HG03196 (cell line): Measurements from ENCODE around the gene SPRED3.
"Not testable (repeated sequence)": the region's sequence is repeated elsewhere in the genome, so short reads cannot be mapped to it uniquely, and the experiment has no call there.

Experiments used
- ATAC-seq: cut with Tn5 transposase; IDR thresholded peaks from one replicate; pipeline ENCODE4 v1.9.1; 2021; ENCODE audit not compliant: unreplicated experiment

Gene SPRED3

DNA sequence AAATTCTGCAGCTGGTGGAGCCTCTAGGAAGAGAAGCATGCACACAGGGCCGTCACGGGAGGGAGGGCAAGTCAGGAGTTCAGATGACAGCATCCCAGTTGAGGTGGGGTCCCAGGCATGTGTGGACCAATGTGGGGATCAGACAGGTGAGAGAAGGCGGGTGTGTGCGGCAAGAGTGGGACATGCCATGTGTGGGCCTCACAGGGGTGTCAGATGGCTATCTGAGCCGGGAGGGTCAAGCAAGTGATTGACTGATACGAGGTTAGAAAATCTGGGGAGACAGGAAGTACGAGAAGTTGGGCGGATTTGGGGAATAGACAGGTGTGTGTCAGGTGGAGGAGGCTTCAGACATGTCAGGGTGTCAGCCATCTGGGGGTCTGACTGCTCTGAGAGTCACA, 28.6 kb downstream of the SPRED3 start:
- no peak for ATAC-seq

DNA sequence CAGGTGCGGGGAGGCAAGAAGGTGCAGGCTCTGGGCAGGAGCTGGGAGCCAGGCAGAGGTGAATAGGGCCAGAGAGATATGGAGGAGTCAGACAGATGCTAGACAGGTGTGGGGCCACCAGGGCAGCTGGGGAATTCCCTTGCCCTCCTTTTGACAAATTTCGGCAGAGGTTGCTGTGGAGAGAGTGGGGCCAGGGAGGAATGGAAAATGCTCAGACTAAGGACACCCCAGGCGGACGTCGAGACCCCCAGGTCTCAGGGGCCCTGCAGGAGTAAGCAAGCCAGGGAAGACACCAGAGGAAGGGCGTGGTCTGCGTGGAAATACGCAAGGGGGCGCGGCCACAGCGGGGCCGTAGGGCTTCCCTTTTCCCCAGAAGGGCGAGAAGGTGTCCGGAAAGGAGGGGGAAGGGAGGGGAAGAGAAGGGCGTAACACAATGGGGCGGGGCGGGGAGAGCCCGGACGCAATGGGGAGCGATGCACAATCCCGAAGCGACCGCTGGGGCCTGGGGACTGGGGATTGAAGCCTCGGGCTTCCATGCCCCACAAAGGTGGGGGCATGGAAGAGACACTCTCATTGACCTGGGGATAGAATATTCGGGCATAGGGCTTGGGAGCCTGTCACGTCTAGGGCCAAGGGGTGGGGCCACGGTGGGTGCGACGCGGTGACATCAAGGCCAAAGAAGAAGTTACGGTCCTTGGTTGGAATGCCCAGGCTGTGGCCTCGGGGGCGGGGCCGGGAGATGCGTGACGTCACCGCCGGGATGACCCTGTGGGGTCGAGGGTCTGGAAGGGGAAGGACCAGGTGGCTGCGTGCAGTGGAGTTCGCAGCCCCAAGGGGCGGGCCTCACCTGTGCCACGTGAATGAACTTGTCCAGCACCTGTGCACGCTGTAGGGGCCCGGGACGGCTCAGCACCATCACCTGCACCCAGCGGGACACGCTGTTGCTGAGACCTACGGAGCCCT, 29.3 kb downstream of the SPRED3 start:
- ATAC-seq, result no peak

DNA sequence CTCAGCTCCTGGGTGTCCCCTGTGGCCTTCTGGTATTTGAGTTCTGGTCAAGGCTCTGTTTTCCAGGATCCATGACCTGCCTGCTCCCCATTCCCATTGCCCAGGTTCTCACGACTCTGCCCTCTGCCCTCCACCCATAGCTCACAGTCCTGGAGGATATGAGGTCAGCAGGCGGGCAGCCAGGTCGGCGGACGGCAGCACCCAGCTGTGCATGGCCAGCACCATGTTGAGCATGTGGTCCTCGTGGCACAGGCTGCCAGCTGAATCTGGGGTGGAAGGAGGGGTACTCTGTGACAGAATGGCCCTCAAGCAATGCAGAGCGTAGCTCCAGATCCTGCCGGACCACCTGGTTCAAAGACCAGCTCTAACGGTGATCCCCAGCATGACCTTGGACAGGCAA, 32.4 kb downstream of the SPRED3 start:
- ATAC-seq, result no peak

DNA sequence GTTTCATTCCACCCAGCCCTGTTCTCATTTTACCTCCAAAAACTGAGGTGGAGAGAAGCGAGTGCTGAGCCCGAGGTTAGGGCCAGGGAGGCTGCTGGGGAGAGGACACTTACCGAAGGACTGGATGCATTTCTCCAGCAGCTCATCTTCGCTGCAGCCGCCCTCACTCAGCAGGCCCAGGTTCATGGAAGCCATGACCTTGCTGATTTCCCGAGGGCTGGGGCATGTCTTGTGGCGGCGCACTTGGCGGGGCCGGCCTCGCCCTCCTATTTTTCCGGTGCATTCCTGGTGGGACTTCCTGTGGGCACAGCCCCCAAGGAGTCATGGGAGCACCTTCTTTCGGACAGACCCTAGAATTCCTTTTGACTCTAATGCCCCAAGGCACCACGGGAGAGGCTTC, 33.4 kb downstream of the SPRED3 start:
- ATAC-seq, result no peak

DNA sequence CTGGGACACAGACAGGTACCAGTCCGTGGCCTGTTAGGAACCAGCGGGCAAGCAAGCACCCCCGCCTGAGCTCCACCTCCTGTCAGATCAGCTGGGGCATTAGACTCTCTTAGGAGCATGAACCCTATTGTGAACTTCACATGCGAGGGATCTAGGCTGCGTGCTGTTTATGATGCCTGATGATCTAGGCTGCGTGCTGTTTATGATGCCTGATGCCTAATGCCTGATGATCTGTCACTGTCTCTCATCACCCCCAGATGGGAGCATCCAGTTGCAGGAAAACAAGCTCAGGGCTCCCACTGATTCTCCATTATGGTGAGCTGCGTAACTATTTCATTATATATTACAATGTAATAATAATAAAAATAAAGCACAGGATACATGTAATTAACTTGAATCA, 33.9 kb downstream of the SPRED3 start:
- no peak for ATAC-seq

DNA sequence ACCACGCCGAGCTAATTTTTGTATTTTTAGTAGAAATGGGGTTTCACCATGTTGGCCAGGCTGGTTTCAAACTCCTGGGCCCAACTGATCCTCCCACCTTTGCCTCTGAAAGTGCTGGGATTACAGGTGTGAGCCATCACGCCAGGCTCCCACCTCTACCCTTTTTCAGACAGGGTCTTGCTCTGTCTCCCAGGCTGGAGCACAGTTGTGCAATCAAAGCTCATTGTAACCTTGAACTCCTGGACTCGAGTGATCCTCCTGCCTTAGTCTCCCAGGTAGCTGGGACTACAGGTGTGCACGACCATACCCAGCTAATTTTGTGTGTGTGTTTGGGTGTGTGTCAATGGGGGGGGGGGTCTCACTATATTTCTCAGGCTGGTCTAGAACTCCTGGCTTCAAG, 35.8 kb downstream of the SPRED3 start:
- no peak for ATAC-seq

DNA sequence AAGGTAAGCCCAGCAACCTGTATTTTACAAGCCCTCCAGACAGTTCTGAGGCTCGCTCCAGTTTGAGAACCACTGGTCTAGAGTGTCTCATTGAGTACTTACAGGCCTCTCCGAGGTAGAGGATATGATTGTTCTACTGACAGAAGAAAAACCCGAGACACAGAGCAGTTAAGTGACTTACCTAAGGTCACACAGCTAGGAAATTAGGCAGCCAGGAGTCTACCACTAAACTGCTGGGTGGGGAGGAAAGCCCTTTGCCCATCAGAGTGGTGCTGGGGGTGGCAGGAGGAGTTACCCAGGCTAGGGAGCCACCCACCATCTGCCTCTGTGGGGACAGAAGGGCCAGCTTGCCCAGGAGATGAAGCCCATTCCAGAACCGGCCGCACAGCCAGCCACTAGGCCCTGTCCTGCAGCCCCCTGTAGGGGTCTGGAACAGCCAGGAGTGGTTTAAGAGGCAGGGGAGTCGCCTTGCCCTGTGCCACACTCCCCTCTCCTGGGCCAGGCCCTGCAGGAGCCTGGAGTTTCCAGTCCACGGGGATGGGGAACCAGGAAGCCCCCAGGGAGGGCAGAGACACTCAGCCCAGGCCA, 36.8 kb downstream of the SPRED3 start:
- no peak for ATAC-seq

DNA sequence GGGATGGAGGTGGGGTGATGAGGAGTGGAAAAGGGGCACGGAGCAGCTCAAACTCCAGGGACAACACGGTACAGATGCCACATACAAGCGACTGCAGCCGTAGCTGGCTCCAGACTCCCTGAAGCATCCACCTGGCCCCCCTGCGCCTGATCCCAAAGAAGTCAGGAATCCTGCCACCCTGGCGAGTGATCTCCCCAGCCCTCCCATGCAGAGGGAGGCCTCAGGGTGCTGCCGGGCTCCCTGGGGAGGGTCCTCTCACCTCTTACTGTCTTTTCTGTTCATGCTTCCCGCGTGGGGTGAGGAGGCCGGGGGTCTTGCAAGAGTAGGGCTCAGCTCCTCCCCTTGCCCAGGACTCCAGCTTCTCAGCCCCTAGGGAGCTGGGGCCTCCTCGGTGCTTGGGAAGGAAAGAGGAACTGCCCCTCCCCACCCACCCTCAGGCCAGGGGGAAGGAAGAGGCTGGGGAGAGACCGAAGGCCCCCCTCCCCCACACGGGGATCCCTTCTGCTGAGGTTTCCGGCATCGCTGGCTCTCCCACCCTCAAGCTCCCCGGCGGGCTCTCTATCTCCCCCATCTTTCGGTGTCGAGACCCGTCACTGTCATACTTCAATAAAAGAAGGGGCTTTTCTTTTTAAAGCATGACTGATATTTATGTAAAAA, 37.4 kb downstream of the SPRED3 start, which contains the start of gene RASGRP4:
Gene RASGRP4 (minus strand): TSS at position 410 of the 657 bp plus-strand sequence. CDS start 128 bp downstream, at position 282.
- ATAC-seq, result no peak

DNA sequence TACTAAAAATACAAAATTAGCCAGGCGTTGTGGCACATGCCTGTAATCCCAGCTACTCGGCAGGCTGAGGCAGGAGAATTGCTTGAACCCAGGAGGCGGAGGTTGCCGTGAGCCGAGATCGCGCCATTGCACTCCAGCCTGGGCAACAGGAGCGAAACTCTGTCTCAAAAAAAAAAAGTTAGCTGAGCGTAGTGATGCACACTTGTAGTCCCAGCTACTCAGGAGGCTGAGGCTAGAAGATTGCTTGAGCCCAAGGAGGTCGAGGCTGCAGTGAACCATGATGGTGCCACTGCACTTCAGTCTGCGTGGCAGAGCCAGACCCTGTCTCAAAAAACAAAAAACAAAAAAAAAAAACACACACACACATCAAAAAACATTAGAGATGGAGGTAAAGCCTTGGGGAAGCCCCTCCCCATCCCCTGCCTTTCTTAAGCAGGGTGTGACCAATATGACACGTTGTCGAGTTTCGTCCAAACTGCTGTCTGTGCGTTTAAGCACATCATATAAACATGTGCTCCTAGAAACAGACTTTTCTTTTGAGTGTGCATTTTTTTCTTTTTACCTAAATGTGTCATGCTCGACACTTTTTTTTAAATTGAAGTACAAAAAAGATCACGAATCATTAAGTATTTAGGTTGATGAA, 38.7 kb downstream of the SPRED3 start:
- ATAC-seq, result not testable (repeated sequence)

DNA sequence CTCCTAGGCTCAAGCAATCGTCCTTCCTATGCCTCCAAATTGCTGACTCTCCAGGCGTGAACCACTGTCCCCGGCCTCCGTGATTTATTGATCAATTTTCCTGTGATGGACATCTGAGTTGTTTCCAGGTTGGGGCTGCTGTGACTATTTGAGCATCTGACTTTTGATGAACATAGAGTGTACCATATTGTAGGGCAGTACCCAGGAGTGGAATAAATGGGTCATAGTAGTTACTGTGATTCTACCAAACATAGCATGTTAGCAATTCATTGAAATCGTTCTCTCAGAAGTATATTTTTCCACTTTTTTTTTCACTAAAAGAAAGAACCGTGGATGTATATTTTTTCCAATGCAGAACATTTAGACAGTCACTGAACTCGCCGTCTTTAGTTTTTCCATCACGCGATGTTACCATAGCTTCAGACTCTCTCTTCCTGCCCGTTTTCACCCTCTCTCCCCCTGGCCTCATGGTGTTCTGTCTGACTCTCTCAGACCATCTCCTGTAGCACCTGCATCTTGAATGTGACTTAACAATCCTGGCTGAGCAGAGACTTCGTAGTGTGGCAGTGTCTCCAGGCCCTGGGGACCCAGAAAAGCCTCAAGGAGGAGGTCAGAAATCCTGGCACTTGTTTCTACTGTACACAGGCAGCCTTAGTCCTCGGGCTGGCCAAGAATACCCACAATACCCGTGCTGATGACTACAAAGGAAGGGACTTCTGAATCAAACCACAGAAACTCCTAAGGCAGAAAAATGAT, 40.7 kb downstream of the SPRED3 start:
- no peak for ATAC-seq

DNA sequence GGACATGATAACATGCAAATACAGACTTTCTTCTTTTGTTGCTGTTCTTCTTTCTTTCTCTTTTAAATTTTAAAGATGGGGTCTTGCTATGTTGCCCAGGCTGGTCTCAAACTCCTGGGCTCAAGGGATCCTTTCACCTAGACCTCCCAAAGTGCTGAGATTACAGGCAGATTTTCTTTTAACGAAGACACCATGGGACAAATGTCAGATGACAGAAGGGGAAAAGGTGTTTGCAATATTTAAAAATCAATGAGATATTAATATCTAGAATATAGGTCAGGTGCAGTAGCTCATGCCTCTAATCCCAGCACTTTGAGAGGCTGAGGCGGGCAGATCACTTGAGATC, 41.3 kb downstream of the SPRED3 start:
- ATAC-seq, result no peak

DNA sequence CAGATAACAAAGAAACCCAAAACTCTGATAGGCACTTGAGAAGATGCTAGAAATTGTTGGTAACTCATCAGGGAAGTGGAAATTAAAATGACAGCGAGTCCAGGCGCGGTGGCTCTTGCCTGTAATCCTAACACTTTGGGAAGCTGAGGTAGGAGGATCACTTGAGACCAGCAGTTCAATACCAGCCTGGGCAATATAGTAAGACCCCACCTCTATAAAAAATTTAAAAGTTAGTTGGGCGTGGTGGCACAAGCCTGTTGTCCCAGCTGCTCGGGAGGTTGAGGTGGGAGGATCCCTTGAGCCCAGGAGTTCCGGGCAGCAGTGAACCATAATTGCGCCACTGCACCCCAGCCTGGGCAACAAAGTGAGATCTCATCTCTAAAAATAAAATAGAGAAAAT, 42.4 kb downstream of the SPRED3 start:
- ATAC-seq, result no peak

DNA sequence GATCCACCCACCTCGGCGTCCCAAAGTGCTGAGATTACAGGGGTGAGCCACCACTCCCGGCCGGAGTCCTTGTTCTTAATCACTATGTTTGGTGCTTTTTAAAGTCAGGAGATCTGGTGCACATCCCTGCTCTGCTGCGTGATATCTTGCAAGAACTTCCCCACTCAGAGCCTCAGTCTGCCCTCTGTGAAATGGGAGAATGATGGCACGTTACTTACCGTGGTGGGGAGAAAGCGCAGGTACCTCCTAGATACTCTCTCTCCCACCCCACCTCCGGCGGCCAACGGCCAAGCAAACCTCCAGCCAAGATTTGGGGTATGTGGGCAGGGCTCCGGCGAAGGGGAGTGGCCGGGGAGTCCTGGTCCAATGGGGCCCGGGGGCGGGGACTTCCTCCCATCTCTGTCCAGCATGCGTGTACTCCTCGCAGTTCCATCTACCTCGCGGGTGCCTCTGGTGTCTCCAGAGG, 44.8 kb downstream of the SPRED3 start, which contains the start of gene RYR1:
Gene RYR1 (plus strand): TSS at position 424 of the 466 bp plus-strand sequence. CDS start 139 bp downstream, outside the sequence.
- no peak for ATAC-seq

DNA sequence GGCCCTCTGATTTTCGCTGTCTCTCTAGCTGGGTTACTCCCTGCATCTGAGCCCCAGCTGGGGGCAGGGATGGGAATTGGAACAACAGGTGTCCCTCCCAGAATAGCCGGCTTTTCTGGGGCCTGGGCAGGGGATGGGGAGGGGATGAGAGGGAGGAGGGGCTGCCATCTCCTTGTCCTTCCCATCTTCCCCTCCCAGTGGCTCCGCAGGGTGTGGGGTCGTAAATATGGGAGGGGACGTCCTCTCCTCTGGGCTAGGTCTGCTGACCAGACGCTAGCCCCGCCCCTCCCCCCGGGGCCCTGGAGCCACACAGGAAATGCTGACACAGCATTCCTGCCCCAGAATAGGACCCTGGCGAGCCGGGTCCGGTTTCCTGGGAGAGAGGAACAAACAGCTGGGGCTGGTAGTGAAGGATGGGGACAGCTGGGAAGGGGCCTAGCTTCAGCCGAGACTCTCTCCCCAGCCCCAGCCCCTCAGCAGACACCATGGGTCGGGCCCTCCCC, 46.1 kb downstream of the SPRED3 start:
- ATAC-seq, result no peak

DNA sequence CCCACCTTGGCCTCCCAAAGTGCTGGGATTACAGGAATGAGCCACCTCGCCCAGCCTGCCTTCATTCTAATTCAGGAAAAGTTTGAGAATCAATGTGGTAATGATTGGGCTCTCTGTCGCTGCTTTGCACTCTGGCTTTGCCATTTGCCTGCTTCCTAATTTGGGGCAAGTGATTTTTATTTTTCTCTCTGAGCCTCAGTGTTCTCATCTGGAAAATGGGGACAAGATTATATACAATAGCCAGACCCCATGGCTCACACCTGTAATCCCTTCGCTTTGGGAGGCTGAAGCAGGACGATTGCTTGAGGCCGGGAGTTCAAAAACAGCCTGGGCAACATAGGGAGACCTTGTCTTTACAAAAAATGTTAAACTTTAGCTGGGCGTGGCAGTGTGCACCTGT, 48.8 kb downstream of the SPRED3 start:
- no peak for ATAC-seq

DNA sequence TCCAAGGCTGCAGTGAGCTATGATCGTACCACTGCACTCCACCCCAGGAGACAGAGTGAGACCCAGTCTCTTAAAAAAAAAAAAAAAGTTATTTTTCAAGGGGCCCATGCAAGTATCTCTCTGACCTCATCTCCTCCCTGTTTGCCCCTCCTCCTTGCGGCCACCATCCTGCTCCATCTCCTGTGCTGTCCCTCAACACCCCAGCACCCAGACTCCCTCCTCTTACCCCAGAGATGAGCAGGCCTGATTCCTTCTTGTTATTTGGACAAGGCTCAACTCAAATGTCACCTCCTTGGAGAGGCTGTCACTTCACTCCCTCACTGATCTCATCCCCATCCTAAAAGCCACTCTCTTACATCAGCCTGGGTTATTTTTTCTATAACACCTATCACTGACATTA, 49.4 kb downstream of the SPRED3 start:
- ATAC-seq, result no peak

DNA sequence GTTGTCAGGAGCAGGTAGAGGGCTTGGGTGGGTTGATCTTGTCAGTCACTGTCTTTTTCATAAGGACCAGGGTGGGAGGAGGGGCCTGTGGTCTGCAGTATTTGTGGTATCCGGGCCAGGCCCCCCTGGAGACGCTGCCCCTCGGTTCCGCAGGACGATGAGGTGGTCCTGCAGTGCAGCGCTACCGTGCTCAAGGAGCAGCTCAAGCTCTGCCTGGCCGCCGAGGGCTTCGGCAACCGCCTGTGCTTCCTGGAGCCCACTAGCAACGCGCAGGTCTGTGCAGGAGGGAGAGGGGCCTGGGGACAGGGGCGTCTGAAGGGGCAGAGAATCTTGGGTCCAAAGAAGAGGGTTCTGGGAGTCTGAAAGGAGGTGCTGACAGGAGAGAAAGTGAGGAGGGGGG, 52.1 kb downstream of the SPRED3 start:
- no peak for ATAC-seq

DNA sequence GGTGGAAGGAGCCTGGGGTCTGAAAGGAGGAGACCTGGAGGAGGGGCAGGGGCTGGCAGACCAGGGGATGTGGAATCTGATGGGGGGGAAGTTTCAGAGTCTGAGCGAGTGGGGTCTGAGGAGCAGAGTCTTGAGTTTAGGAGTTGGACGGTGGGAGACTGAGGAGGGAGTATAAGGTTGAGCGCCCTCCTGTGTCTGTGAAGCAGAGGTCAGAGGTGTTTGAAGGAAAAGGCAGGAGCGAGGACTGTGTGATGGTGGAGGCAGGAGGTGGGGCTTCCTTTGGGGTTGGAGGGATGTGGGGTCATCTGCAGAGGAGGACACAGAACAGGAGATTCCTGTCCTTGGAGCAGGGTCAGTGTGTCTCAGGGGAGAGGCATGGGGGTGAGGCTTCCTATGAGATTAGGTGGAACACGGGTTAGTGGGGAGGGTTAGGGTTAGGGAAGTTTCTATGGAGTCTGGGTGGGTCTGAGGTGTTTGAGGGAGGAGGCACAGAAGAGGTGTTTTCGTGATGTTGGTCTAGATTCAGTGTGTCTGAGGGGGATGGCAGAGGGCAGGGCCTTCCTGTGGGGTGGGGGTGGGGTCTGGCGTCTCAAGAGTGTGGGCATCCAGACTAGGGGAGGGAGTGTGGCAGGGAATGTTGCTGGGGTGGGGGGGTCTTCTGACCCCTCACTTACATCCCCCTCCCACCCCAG, 53.3 kb downstream of the SPRED3 start:
- ATAC-seq, result no peak

DNA sequence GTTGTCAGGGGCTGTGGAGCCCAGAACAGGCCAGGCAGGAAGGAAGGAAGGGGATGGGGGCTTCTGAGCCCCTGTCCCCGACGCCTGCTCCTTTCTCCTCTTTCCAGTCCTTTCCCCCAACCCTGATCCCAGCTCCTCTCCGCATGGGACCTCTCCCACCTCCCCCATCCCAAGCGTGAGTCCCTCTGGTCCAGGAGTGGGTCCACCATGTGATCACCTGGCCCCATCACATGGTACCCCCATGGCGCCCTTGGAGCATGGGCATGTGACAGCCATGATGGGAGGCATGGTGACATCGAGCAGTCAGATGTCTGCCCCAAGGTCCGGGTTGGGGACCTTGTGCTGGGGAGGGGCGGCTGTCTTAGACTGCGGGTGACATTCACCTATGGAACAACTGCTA, 54.2 kb downstream of the SPRED3 start:
- ATAC-seq, result no peak
